Measurements from ENCODE around the gene INPP5A.

The INPP5A gene

GRCh38 chr10:132579027-132579859, 41.7 kb downstream of the INPP5A start:
- DNase-seq (ENCODE audit: low read depth in 2 of 2) = no peak

DNA sequence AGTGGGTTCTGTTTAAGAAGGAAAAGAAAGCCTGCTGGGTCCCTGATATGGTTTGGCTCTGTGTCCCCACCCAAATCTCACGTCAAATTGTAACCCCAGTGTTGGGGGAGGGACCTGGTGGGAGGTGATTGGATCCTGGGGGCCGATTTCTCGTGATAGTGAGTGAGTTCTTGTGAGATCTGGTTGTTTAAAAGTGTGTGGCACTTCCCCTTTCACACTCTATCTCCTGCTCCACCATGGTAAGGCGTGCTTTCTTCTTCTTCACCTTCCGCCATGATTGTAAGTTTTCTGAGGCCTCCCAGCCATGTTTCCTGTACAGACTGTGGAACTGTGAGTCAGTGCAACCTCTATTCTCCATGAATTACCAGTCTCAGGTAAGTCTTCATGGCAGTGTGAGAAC, 42.6 kb downstream of the INPP5A start:
- no peak for DNase-seq (ENCODE audit: low read depth in 2 of 2)

DNA sequence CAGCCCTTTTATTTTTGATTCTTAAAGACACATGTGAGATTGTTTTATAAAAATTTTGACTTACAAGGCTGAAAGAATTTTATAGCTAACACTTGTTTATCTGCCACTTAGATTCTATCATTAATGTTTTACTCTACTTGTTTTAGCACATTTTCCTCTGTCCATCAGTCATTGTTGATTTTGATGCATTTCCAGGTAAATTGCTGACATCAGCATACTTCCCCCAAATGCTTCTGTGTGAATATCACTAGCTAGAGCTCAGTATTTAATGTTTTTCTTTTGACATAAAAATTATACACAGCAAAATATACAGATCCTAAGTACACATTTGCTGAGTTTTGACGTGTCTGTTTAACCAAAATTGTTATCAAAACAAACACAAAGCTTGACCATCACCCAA, 43.0 kb downstream of the INPP5A start:
- no peak for DNase-seq (ENCODE audit: low read depth in 2 of 2)

GRCh38 chr10:132582137-132582536, 44.5 kb downstream of the INPP5A start:
- DNase-seq (ENCODE audit: low read depth in 2 of 2) = no peak

DNA sequence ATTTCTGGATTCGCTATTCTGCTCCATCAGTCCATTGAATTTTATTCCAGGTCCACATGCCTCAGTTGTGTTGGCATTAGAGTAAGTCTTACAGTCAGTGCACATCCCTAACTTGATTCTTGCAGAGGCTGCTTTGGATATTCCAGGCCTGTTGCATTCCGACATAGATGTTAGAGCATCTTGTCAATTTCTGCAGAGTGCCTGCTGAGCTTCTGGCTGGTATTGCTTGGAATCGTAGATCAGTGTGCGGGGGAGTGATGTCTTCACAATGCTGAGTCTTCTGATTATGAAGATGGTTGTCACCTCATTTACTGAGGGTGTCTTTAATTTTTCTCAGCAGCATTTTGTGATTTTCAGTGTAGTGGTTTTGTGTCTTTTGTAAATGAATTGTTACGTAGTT, 45.2 kb downstream of the INPP5A start:
- DNase-seq (ENCODE audit: low read depth in 2 of 2) = no peak

DNA sequence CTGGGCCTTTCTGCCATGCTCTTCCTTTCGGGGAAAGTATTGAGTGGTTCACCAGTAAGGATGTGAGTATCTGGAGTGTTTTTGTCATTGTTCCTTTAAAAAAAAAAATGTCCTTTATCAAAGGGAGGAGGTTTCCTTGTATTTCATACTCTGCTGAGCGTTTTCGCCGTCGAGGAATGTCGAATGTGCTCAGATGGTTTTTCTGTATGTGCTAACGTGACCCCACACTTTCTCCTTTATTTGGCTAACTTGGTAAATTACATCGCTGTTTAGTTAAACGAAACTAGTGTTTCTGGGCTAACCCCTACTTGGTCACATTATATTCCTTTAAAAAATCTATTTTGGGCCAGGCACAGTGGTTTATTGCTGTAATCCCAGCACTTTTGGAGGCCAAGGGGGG, 45.9 kb downstream of the INPP5A start:
- no peak for DNase-seq (ENCODE audit: low read depth in 2 of 2)

DNA sequence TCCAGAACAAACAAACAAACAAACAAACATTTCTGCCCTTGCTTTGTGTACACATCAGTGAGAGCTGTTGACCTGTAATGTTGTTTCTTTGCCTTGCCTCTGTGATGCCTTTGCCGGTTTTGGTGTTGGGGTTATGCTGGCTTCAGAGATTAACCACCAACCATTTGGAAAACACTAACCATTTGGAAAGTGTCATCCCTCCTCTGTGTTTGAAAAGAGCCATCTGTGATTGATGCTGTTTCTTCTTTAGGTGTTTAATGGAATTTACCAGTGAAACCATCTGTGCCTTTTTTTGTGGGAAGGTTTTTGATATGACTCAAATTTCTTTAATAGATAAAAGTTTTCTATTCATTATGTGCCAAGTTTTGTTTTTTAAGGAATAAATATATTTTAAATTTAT, 46.5 kb downstream of the INPP5A start:
- DNase-seq (ENCODE audit: low read depth in 2 of 2) = no peak

GRCh38 chr10:132585732-132586722, 48.4 kb downstream of the INPP5A start:
- DNase-seq (ENCODE audit: low read depth in 2 of 2) = no peak

- no peak for DNase-seq (ENCODE audit: low read depth in 2 of 2)
Measured at GRCh38 chr10:132586739-132587138, 49.2 kb downstream of the INPP5A start.

DNA sequence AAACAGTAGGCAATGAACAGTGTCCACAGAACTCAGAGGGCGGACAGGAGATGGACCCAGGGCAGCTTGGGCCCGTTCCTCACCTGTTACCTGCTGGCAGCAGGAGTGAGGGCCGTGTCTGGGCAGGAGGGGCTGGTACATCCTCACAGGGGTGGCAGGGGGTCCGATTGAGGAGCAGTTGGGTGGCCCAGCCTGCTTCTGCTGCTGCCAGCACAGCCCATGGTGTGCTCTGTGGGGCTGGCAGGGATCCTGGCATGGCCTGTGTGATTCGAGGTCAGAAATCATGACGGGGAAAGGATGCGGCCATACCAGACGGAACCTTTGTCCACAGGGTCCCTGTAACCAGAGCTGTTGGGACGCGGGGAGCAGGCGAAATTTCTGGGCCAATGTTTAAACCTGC, 49.6 kb downstream of the INPP5A start:
- DNase-seq (ENCODE audit: low read depth in 2 of 2) = no peak

- peak; percentile 58 to 59 for DNase-seq (ENCODE audit: low read depth in 2 of 2)
Measured at GRCh38 chr10:132588301-132589013, 50.9 kb downstream of the INPP5A start.

- DNase-seq (ENCODE audit: low read depth in 2 of 2) = no peak
Measured at GRCh38 chr10:132589015-132589414, 51.4 kb downstream of the INPP5A start.

DNA sequence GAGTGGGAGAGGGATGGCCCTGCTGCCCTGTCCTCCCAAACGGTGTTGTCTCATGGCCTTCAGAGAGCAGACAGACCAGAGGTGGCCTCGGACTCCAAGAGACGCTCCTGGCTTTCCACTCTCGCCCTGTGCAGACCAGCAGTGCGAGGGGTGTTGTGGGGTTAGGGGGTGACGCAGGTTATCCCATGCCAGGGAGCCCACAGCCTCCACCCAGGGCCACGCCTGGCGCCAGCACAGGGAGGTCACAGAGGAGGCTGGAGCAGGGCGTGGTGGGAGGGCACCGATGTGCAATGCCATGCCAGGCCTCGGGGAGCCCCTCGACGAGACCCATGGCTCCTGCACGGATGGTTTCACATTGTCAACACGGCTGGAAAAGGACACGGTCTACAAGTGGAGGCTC, 52.1 kb downstream of the INPP5A start:
- no peak for DNase-seq (ENCODE audit: low read depth in 2 of 2)

GRCh38 chr10:132590094-132590751, 52.6 kb downstream of the INPP5A start:
- no peak for DNase-seq (ENCODE audit: low read depth in 2 of 2)

DNA sequence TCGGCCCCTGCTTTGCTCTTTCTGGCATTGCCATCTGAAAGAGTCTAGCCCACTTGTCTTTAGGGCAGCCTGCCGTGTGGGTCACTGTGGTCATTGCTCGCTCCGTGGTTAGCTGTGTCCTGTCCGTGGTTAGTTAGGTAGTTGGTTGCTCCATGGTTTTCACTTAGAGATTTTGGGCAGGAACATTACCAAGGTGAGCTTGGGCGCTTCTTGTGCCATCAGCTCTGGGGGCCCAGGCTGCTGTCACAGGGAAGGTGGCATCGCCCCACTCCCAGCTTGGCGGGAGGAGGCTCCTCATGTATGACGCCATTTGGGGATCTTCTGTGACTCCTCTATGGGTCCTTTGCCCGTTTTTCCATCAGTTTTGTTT, 53.1 kb downstream of the INPP5A start:
- no peak for DNase-seq (ENCODE audit: low read depth in 2 of 2)

GRCh38 chr10:132591166-132591971, 53.8 kb downstream of the INPP5A start:
- no peak for DNase-seq (ENCODE audit: low read depth in 2 of 2)

DNA sequence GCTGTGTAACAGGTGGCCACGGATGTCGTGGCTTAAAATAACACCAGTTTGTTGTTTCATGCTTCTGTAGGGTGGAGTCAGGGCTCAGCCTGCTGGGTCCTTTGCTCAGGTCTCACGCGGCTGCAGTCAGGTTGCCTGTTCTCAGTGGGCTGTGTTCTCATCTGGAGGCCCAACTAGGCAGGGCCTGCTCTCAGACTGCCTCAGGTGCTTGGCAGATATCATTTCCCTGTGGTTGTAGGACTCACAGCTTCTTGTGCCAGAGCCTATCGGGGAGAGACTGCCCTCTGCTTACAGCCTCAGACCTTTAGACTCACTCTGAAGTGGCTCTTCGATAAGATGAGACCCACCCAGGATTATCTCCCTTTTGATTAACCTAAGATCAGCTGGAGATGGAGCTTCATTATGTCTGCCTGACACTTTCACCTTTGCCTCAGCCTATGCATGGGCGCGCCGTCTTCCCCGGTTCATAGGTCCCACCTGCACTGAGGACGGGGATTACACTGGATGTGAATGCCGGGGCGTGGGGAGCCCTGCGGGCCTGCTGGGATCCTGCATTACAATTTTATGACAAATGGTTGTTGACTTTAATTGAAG, 55.3 kb downstream of the INPP5A start:
- no peak for DNase-seq (ENCODE audit: low read depth in 2 of 2)

- DNase-seq (ENCODE audit: low read depth in 2 of 2) = no peak
Measured at GRCh38 chr10:132593389-132593788, 55.8 kb downstream of the INPP5A start.

- no peak for DNase-seq (ENCODE audit: low read depth in 2 of 2)
Measured at GRCh38 chr10:132593900-132594876, 56.6 kb downstream of the INPP5A start.
